ENCODE results near the gene FANCI. TPM values are rescaled to one million over a fixed set of nuclear protein-coding genes. Genes with fewer than 3 reads are reported as not detected.

The FANCI gene
- total and polyA plus RNA-seq, 10 donors: 4.4 to 19.4 (median 13.7) TPM

DNA sequence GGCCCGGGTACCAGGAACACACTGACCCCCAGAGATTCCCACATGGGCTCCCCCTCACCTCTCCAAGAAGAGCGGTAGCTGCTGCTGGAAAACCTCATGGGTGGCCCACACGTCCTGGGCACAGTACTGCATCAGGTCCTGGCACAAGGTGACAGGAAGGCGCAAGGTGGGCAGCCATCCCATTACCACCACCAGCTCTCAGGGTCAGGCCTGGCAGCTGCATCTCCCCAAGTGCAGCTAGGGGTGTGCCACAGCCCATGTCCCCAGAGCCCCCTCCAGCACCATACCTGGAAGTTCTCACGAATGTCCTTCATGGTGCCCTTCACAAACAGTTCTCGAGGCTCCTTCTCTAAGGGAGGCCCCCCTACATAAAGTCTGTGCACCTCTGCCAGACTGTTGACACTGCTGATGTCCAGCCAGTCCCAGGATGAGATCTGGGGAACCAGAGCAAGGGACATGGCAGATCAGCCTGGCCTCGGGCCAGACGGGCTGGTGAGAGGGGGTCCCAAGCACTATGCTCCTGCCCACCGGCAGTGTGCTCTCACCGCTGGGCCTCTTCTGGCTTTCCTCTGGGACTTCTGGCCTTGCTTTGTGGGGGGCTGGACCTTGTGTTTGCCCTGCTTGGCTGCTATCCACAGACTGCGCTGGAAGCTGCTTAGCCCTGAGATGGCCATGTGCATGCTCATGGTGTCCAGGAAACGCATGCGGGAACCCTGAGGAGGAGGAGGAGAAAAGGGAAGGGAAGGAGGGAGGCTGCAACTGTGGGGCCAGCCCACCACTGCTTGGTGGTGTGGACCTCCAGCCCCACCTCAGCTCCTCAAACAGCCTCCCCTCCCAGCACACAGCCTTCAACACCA is 84.8 kb downstream of the FANCI start:
- peak overlapping the region in 3 of 8 donors; percentile 48 to 71 (median 54) for H3K27ac ChIP-seq
- H3K36me3 ChIP-seq: peaks cover 13 to 100% (median 92%) of the 10 kb centered on the region in 6 donors
- peaks cover 40 to 66% (median 54%) of the 10 kb centered on the region in 6 donors for H3K4me1 ChIP-seq
- no peak for DNase-seq
- no peaks in the 10 kb centered on the region for H3K9me3 ChIP-seq
- H3K27me3 ChIP-seq (replicated peaks in 1 of 7): no peaks in the 10 kb centered on the region
- WGBS, 5 donors: 86 to 94% (median 91%) methylated on average over 10 to 13 of the region's 13 CpGs
- TF ChIP-seq, protein P1, sequence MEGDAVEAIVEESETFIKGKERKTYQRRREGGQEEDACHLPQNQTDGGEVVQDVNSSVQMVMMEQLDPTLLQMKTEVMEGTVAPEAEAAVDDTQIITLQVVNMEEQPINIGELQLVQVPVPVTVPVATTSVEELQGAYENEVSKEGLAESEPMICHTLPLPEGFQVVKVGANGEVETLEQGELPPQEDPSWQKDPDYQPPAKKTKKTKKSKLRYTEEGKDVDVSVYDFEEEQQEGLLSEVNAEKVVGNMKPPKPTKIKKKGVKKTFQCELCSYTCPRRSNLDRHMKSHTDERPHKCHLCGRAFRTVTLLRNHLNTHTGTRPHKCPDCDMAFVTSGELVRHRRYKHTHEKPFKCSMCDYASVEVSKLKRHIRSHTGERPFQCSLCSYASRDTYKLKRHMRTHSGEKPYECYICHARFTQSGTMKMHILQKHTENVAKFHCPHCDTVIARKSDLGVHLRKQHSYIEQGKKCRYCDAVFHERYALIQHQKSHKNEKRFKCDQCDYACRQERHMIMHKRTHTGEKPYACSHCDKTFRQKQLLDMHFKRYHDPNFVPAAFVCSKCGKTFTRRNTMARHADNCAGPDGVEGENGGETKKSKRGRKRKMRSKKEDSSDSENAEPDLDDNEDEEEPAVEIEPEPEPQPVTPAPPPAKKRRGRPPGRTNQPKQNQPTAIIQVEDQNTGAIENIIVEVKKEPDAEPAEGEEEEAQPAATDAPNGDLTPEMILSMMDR (IDR thresholded peaks at IDR 0.05 in 8 of 11, conservative IDR thresholded peaks at IDR 0.05 in 3 of 11): no peak
- TF ChIP-seq POLR2A (IDR thresholded peaks at IDR 0.05): no peak
- TF ChIP-seq POLR2AphosphoS5 (IDR thresholded peaks at IDR 0.05): peak in 1 of 3 donors; percentile 35
- H3K4me3 ChIP-seq: no peak overlapping the region
- intact Hi-C loops (cut with DNase I; ENCODE audit: low total_unique reads): no loop called here

DNA sequence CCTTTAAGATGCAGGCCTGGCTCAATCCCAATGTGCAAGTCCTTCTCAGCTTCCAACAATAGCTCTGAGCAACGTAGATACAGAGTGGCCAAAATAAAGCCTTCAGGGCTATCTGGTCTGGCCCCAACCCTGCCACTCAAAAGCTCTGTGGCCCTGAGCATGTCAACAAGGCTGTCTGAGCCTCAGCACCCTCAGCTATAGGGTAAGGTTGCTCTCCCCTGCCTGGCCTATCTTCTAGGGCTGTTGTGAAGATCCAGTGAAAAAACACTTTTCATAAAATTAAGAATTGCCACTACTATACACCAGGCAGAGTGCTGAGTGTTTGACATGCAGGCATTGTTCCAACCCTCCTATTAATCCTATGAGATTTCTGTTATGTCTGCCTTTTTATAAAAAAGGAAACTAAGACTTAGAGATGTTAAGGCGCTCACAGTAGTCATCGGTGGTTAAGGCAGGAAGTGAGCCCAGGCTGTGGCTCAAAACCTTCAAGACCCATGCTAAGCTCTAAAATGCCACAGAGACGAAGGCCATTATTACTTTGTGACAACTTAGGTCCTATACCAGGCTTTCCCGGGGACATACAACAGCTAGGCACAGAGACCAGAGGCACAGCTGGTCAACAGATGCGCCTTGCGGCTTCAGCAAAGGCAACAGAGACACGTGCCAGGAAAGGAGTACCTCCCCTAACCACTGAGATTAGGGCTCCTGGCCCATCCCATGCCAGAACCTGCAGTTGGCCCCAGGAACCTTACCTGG is 85.7 kb downstream of the FANCI start:
- peaks cover 44 to 71% (median 58%) of the 10 kb centered on the region in 6 donors for H3K4me1 ChIP-seq
- intact Hi-C loops (cut with DNase I; ENCODE audit: low total_unique reads): no loop called here
- H3K36me3 ChIP-seq: peaks cover 7 to 91% (median 83%) of the 10 kb centered on the region in 6 donors
- DNase-seq: no peak
- H3K27ac ChIP-seq: peak overlapping the region in 4 of 8 donors; percentile 10 to 71 (median 51)
- TF ChIP-seq POLR2A (IDR thresholded peaks at IDR 0.05) (no peak), POLR2AphosphoS5 (IDR thresholded peaks at IDR 0.05) (no peak)
- TF ChIP-seq, protein P1 (IDR thresholded peaks at IDR 0.05 in 8 of 11, conservative IDR thresholded peaks at IDR 0.05 in 3 of 11): no peak
- WGBS, 5 donors: 40 to 74% (median 58%) methylated on average over 6 to 8 of the region's 8 CpGs
- peak overlapping the region in 1 of 8 donors; percentile 19 for H3K4me3 ChIP-seq
- H3K9me3 ChIP-seq: no peaks in the 10 kb centered on the region
- no peaks in the 10 kb centered on the region for H3K27me3 ChIP-seq (replicated peaks in 1 of 7)

GRCh38 chr15:89330119-89330518 is 86.3 kb downstream of the FANCI start:
- intact Hi-C loops (cut with DNase I; ENCODE audit: low total_unique reads): no loop called here
- Histone ChIP-seq H3K27me3 (replicated peaks in 1 of 7) (no peaks in the 10 kb centered on the region), H3K36me3 (peaks cover 7 to 85% (median 79%) of the 10 kb centered on the region in 6 donors), H3K4me3 (peak overlapping the region in 1 of 8 donors; percentile 19), H3K9me3 (no peaks in the 10 kb centered on the region), H3K27ac (peak overlapping the region in 4 of 8 donors; percentile 10 to 71 (median 51)), H3K4me1 (peaks cover 44 to 73% (median 59%) of the 10 kb centered on the region in 6 donors)
- TF ChIP-seq, protein P1 (IDR thresholded peaks at IDR 0.05 in 8 of 11, conservative IDR thresholded peaks at IDR 0.05 in 3 of 11): no peak
- peak in 1 of 3 donors; percentile 10 for TF ChIP-seq POLR2AphosphoS5 (IDR thresholded peaks at IDR 0.05)
- DNase-seq: no peak
- 90 to 97% (median 93%) methylated on average over 3 to 6 of the region's 6 CpGs for WGBS, 5 donors
